Lung (tissue), 12 donors: ENCODE data around the gene SCAMP5. TPM values are rescaled to one million over a fixed set of nuclear protein-coding genes. Genes with fewer than 3 reads are reported as not detected.

Source experiments
- ATAC-seq: fragments of 200-7000 bp; cut with Tn5 transposase; one replicate; pipeline ENCODE4 v1.9.1; 2020; ENCODE audit warnings: moderate number of reproducible peaks; ENCODE audit not compliant: insufficient read depth, low FRiP score
- DNase-seq, 3 donors: peaks; one replicate each; pipeline ENCODE4 v3.0.0-alpha.2; 2013 to 2017
- H3K27ac ChIP-seq, 2 donors: one replicate each; pipeline ENCODE4 v1.5.1; 2013; ENCODE audit warnings: mild to moderate bottlenecking in 2 of 2, moderate library complexity in 2 of 2, control low read depth in 1 of 2, inconsistent platforms in 1 of 2, low read depth in 1 of 2, low read length in 1 of 2
- H3K27me3 ChIP-seq, 3 donors: one replicate each; pipeline ENCODE4 v1.5.1; 2013; ENCODE audit warnings: low read length in 2 of 3; ENCODE audit not compliant: control insufficient read depth in 3 of 3, insufficient read depth in 3 of 3
- H3K36me3 ChIP-seq, 4 donors: one replicate each; pipeline ENCODE4 v1.5.1; 2013; ENCODE audit warnings: low read length in 4 of 4, mild to moderate bottlenecking in 1 of 4, moderate library complexity in 1 of 4; ENCODE audit not compliant: control insufficient read depth in 4 of 4, insufficient read depth in 4 of 4
- H3K4me1 ChIP-seq, 5 donors: one replicate each; pipeline ENCODE4 v1.5.1; 2013; ENCODE audit warnings: low read length in 5 of 5, mild to moderate bottlenecking in 2 of 5, moderate library complexity in 1 of 5; ENCODE audit not compliant: control insufficient read depth in 5 of 5, insufficient read depth in 5 of 5
- H3K4me3 ChIP-seq: one replicate; pipeline ENCODE4 v1.5.1; 2013; ENCODE audit warnings: mild to moderate bottlenecking, control low read depth, moderate library complexity
- H3K9ac ChIP-seq, 2 donors: one replicate each; pipeline ENCODE4 v1.5.1; 2013; ENCODE audit warnings: low read length in 2 of 2, control low read depth in 1 of 2; ENCODE audit not compliant: insufficient read depth in 1 of 2
- H3K9me3 ChIP-seq, 4 donors: one replicate each; pipeline ENCODE4 v1.5.1; 2013; ENCODE audit warnings: low read length in 3 of 4, mild to moderate bottlenecking in 1 of 4, moderate library complexity in 1 of 4; ENCODE audit not compliant: control insufficient read depth in 4 of 4, insufficient read depth in 3 of 4
- WGBS, 2 donors: extraction: QIAGEN DNeasy Blood & Tissue Kit; methylation state at CpG; one replicate each; pipeline ENCODE4 v1.1.7; 2013; 5-methylcytosine and 5-hydroxymethylcytosine counted together
- polyA plus RNA-seq, 2 donors: library from polyadenylated mRNA; stranded (reverse); fragments of 200-250 nt; gene quantifications; one replicate each; pipeline ENCODE4 v1.2.1, GENCODE V29; 2013
- total RNA-seq, 2 donors: library from RNA; depleted of rRNA in 1 of 2; stranded (reverse); fragments of >200 nt in 1 of 2; gene quantifications; one replicate each; pipeline ENCODE4 v1.2.1, GENCODE V29; 2014 to 2021
- TF ChIP-seq, protein P1 (sequence below): IDR thresholded peaks from 2 replicates; pipeline ENCODE4 v1.5.1; 2012; ENCODE audit warnings: mild to moderate bottlenecking; ENCODE audit errors: control extremely low read depth, extremely low read depth
- donor health status: control.
- donor health status: control.
- donor health status: Bipolar disorder and iron deficiency.
- donor health status: healthy.
- donor health status: DM: yes; HTN: yes; CAD: no.

The SCAMP5 gene
- total and polyA plus RNA-seq, 4 donors = 0.94 to 9.5 (median 4.3) TPM

GRCh38 chr15:75065851-75066509 lies 70.6 kb downstream of the SCAMP5 start:
- no peak overlapping the region for H3K9ac ChIP-seq
- peak overlapping the region in 1 of 2 donors; percentile 49 for H3K27ac ChIP-seq
- no peaks in the 10 kb centered on the region for H3K36me3 ChIP-seq
- 62 to 76% methylated on average over 6 of the region's 6 CpGs for WGBS, 2 donors
- peaks cover 0 to 12% (median 0%) of the 10 kb centered on the region in 5 donors for H3K4me1 ChIP-seq
- peaks cover 0 to 4% (median 0%) of the 10 kb centered on the region in 4 donors for H3K9me3 ChIP-seq
- H3K27me3 ChIP-seq = no peaks in the 10 kb centered on the region
- DNase-seq = no peak
- no peak for ATAC-seq
- TF ChIP-seq, protein P1, sequence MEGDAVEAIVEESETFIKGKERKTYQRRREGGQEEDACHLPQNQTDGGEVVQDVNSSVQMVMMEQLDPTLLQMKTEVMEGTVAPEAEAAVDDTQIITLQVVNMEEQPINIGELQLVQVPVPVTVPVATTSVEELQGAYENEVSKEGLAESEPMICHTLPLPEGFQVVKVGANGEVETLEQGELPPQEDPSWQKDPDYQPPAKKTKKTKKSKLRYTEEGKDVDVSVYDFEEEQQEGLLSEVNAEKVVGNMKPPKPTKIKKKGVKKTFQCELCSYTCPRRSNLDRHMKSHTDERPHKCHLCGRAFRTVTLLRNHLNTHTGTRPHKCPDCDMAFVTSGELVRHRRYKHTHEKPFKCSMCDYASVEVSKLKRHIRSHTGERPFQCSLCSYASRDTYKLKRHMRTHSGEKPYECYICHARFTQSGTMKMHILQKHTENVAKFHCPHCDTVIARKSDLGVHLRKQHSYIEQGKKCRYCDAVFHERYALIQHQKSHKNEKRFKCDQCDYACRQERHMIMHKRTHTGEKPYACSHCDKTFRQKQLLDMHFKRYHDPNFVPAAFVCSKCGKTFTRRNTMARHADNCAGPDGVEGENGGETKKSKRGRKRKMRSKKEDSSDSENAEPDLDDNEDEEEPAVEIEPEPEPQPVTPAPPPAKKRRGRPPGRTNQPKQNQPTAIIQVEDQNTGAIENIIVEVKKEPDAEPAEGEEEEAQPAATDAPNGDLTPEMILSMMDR = no peak
- H3K4me3 ChIP-seq = no peak overlapping the region

DNA sequence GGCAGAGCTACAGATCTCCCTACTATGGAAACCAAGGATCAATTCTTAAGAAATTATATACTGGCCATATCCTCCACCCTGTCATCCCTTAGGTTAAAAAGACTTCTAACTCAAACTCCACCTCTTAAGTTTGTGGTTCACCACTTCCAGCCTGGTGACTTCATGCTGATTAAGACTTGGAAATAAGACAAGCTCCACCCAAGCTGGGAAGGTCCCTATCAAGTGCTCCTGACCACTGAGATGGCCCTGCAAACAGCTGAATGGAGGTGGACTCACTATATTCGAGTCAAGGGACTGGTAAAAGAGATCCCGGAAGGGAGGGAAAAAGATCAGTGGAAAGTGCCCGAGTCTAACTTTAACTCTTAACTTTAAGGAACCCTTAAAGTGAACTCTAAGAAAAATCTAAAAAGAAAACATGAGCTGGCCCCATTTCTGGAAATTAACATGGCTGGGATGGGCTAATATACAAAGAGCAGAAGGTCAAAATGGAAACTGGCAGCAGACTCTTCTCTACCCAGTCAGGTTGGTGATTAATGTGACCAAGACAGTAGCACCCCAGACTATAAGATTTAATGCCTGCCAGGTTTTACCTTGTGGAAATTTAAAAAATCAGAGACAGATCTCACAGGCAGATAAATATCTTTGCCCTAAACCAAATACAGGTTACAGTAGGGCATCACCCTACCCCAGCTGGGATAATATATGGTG lies 71.9 kb downstream of the SCAMP5 start:
- Histone ChIP-seq H3K9me3 (peaks cover 0 to 4% (median 0%) of the 10 kb centered on the region in 4 donors), H3K4me3 (no peak overlapping the region), H3K9ac (no peak overlapping the region), H3K27me3 (no peaks in the 10 kb centered on the region), H3K36me3 (no peaks in the 10 kb centered on the region), H3K27ac (no peak overlapping the region), H3K4me1 (peaks cover 0 to 10% (median 0%) of the 10 kb centered on the region in 5 donors)
- 45 to 69% methylated on average over 3 of the region's 3 CpGs for WGBS, 2 donors
- TF ChIP-seq, protein P1 = no peak
- DNase-seq (no peak), ATAC-seq (no peak)

DNA sequence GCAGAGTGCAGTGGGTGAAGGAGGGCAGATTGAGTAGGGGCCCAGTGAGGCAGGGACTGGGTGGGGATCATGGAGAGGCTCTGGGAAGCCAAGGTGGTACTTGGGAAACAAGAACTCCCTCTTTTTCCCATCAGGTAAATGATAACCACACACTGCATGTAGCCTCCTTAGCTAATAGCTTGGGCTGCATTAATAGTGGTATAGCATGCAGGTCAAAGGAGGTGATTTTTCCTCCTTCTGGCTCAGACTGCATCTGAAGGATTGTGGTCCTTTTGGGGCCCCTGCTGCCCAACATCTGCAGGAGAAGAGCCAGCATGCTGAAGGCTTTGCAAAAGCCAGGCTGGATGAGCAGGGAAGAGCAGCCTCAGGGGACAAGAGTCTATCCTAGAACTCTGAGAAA lies 73.4 kb downstream of the SCAMP5 start:
- Histone ChIP-seq H3K36me3 (no peaks in the 10 kb centered on the region), H3K9me3 (peaks cover 0 to 4% (median 0%) of the 10 kb centered on the region in 4 donors), H3K27ac (no peak overlapping the region), H3K9ac (no peak overlapping the region), H3K4me1 (peaks cover 0 to 10% (median 0%) of the 10 kb centered on the region in 5 donors), H3K27me3 (no peaks in the 10 kb centered on the region), H3K4me3 (no peak overlapping the region)
- DNase-seq (no peak), ATAC-seq (no peak)
- TF ChIP-seq, protein P1 = no peak
